ENCODE results near the gene ZNF23.

The ZNF23 gene

GRCh38 chr16:71413341-71413740 lies 48.7 kb downstream of the ZNF23 start:
- no peak overlapping the region for H3K4me3 ChIP-seq (ENCODE audit: low read length)
- DNase-seq (ENCODE audit: low read depth) = no peak
- no peak for TF ChIP-seq CTCF (IDR thresholded peaks at IDR 0.05; ENCODE audit: insufficient read depth, low read depth, low read length, missing control alignments)

GRCh38 chr16:71412270-71413160 lies 49.5 kb downstream of the ZNF23 start:
- H3K4me3 ChIP-seq (ENCODE audit: low read length) = no peak overlapping the region
- TF ChIP-seq CTCF (IDR thresholded peaks at IDR 0.05; ENCODE audit: insufficient read depth, low read depth, low read length, missing control alignments) = peak; percentile 85
- peak; percentile 70 for DNase-seq (ENCODE audit: low read depth)

- no peak for TF ChIP-seq CTCF (IDR thresholded peaks at IDR 0.05; ENCODE audit: insufficient read depth, low read depth, low read length, missing control alignments)
- DNase-seq (ENCODE audit: low read depth) = no peak
- H3K4me3 ChIP-seq (ENCODE audit: low read length) = no peak overlapping the region
These were observed 51.9 kb downstream of the ZNF23 start for GRCh38 chr16:71410146-71410545.

GRCh38 chr16:71409011-71409775 lies 52.9 kb downstream of the ZNF23 start:
- no peak for DNase-seq (ENCODE audit: low read depth)
- H3K4me3 ChIP-seq (ENCODE audit: low read length) = no peak overlapping the region
- TF ChIP-seq CTCF (IDR thresholded peaks at IDR 0.05; ENCODE audit: insufficient read depth, low read depth, low read length, missing control alignments) = no peak

GRCh38 chr16:71408536-71408935 lies 53.5 kb downstream of the ZNF23 start:
- no peak for TF ChIP-seq CTCF (IDR thresholded peaks at IDR 0.05; ENCODE audit: insufficient read depth, low read depth, low read length, missing control alignments)
- DNase-seq (ENCODE audit: low read depth) = no peak
- H3K4me3 ChIP-seq (ENCODE audit: low read length) = no peak overlapping the region

- no peak overlapping the region for H3K4me3 ChIP-seq (ENCODE audit: low read length)
- no peak for TF ChIP-seq CTCF (IDR thresholded peaks at IDR 0.05; ENCODE audit: insufficient read depth, low read depth, low read length, missing control alignments)
These were observed 54.3 kb downstream of the ZNF23 start for GRCh38 chr16:71407731-71408130.

More at GRCh38 chr16:71407731-71408130, 54.3 kb downstream of the ZNF23 start:
- no peak for DNase-seq (ENCODE audit: low read depth)

Measured in epithelial cell of esophagus (primary cell).